SK-N-SH treated with all-trans-retinoic acid at 6 μM for 48 hours (cell line): ENCODE results near the gene DOP1A.

Source experiments
- ATAC-seq: fragments of 200-7000 bp; cut with Tn5 transposase; 3 replicates; pipeline ENCODE4 v1.9.1; 2020; ENCODE audit warnings: mild to moderate bottlenecking, moderate library complexity
- ARNTL ChIP-seq: fragments of 450-650 bp; formaldehyde crosslinking; IDR thresholded peaks from 2 replicates; pipeline ENCODE4 v1.5.0; 2020; ENCODE audit warnings: low read depth, mild to moderate bottlenecking, moderate library complexity, borderline replicate concordance
- BACH2 ChIP-seq: fragments of 250-450 bp; sonication (Bioruptor Pico); IDR thresholded peaks from 2 replicates; pipeline ENCODE4 v1.9.0; 2021; ENCODE audit warnings: mild to moderate bottlenecking, borderline replicate concordance
- CSDC2 ChIP-seq: fragments of 250-450 bp; sonication (Bioruptor Pico); IDR thresholded peaks from 2 replicates; pipeline ENCODE4 v1.5.0; 2020; ENCODE audit warnings: mild to moderate bottlenecking, moderate library complexity
- CSRNP3 ChIP-seq: fragments of 250-450 bp; sonication (Bioruptor Pico); IDR thresholded peaks from 2 replicates; pipeline ENCODE4 v1.5.1; 2021; ENCODE audit warnings: mild to moderate bottlenecking, moderate library complexity
- ESRRG ChIP-seq: fragments of 250-450 bp; sonication (Bioruptor Pico); IDR thresholded peaks from 2 replicates; pipeline ENCODE4 v1.6.1; 2021; ENCODE audit warnings: mild to moderate bottlenecking
- ISL1 ChIP-seq: fragments of 250-450 bp; sonication (Bioruptor Pico); IDR thresholded peaks from 2 replicates; pipeline ENCODE4 v2.1.2; 2022; ENCODE audit warnings: mild to moderate bottlenecking, moderate library complexity
- OSR1 ChIP-seq: fragments of 250-450 bp; sonication (Bioruptor Pico); IDR thresholded peaks from 2 replicates; pipeline ENCODE4 v1.8.0; 2022; ENCODE audit warnings: moderate library complexity, mild to moderate bottlenecking, inconsistent platforms
- PPARA ChIP-seq: fragments of 250-450 bp; sonication (Bioruptor Pico); IDR thresholded peaks from 2 replicates; pipeline ENCODE4 v1.5.0; 2020; ENCODE audit warnings: mild to moderate bottlenecking, borderline replicate concordance
- RARB ChIP-seq: fragments of 250-450 bp; sonication (Bioruptor Pico); IDR thresholded peaks from 2 replicates; pipeline ENCODE4 v1.8.0; 2021; ENCODE audit warnings: mild to moderate bottlenecking, moderate library complexity
- SNAI2 ChIP-seq: fragments of 250-450 bp; sonication (Bioruptor Pico); IDR thresholded peaks from 2 replicates; pipeline ENCODE4 v1.5.0; 2020; ENCODE audit warnings: mild to moderate bottlenecking, moderate library complexity
- TCF4 ChIP-seq: fragments of 250-450 bp; sonication (Bioruptor Pico); IDR thresholded peaks from 2 replicates; pipeline ENCODE4 v1.8.0; 2021; ENCODE audit warnings: mild to moderate bottlenecking, moderate library complexity, borderline replicate concordance
- TOX ChIP-seq: fragments of 250-450 bp; sonication (Bioruptor Pico); IDR thresholded peaks from 2 replicates; pipeline ENCODE4 v1.8.0; 2021; ENCODE audit warnings: mild to moderate bottlenecking, moderate library complexity, borderline replicate concordance
- TSHZ2 ChIP-seq: fragments of 250-450 bp; sonication (Bioruptor Pico); IDR thresholded peaks from 2 replicates; pipeline ENCODE4 v1.5.0; 2020; ENCODE audit warnings: mild to moderate bottlenecking, moderate library complexity
- ZC3H10 ChIP-seq: fragments of 250-450 bp; sonication (Bioruptor Pico); IDR thresholded peaks from 2 replicates; pipeline ENCODE4 v1.5.1; 2021; ENCODE audit warnings: mild to moderate bottlenecking, moderate library complexity
- ZFP3 ChIP-seq: fragments of 250-450 bp; sonication (Bioruptor Pico); IDR thresholded peaks from 2 replicates; pipeline ENCODE4 v1.5.0; 2020; ENCODE audit warnings: mild to moderate bottlenecking, moderate library complexity
- ZFP30 ChIP-seq: fragments of 450-650 bp; formaldehyde crosslinking; IDR thresholded peaks from 2 replicates; pipeline ENCODE4 v1.5.0; 2022; ENCODE audit warnings: mild to moderate bottlenecking, moderate library complexity
- ZNF565 ChIP-seq: fragments of 450-650 bp; formaldehyde crosslinking; conservative IDR thresholded peaks from 2 replicates; pipeline ENCODE4 v1.5.0; 2020; ENCODE audit warnings: low read depth, mild to moderate bottlenecking, moderate library complexity
- ZNF8 ChIP-seq: fragments of 450-650 bp; formaldehyde crosslinking; IDR thresholded peaks from 2 replicates; pipeline ENCODE4 v1.5.0; 2020; ENCODE audit warnings: mild to moderate bottlenecking, moderate library complexity
- TF ChIP-seq, protein P1 (sequence below): fragments of 250-450 bp; sonication (Bioruptor Pico); IDR thresholded peaks from 2 replicates; pipeline ENCODE4 v1.8.0; 2021; ENCODE audit warnings: low read depth, mild to moderate bottlenecking, moderate library complexity, borderline replicate concordance
- TF ChIP-seq, protein P2 (sequence below): fragments of 250-450 bp; sonication (Bioruptor Pico); IDR thresholded peaks from 2 replicates; pipeline ENCODE4 v1.8.0; 2020; ENCODE audit warnings: mild to moderate bottlenecking, moderate library complexity, borderline replicate concordance
- TF ChIP-seq, protein P3 (sequence below): fragments of 250-450 bp; sonication (Bioruptor Pico); IDR thresholded peaks from 2 replicates; pipeline ENCODE4 v1.5.1; 2020; ENCODE audit warnings: low read depth, mild to moderate bottlenecking, moderate library complexity

DOP1A gene

DNA sequence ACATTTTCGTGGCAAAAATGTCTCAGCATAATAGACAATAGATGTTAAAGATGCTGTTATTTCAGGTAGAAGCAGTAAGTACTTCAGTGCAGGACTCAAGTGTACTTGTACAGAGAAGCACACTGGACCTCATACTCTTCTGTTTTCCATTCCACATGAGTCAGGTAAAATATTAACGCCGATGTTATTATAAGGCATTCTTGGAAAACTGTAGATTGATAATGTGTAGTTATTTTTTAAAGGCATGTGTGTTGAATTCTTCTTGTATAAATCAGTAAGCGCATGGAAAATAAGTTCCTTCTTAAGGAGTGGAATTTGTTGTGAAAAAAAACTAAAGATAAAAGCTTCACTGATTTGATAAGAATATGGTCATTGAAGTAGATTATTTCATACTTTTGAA is 45.8 kb downstream of the DOP1A start:
- no peak for TF ChIP-seq BACH2 (CRISPR knock-in tag)
- TF ChIP-seq, protein P1, sequence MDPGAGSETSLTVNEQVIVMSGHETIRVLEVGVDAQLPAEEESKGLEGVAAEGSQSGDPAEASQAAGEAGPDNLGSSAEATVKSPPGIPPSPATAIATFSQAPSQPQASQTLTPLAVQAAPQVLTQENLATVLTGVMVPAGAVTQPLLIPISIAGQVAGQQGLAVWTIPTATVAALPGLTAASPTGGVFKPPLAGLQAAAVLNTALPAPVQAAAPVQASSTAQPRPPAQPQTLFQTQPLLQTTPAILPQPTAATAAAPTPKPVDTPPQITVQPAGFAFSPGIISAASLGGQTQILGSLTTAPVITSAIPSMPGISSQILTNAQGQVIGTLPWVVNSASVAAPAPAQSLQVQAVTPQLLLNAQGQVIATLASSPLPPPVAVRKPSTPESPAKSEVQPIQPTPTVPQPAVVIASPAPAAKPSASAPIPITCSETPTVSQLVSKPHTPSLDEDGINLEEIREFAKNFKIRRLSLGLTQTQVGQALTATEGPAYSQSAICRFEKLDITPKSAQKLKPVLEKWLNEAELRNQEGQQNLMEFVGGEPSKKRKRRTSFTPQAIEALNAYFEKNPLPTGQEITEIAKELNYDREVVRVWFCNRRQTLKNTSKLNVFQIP (CRISPR knock-in tag): no peak
- no peak for TF ChIP-seq TCF4
- no peak for TF ChIP-seq ZNF565 (CRISPR knock-in tag)
- TF ChIP-seq ESRRG (CRISPR knock-in tag): no peak
- no peak for TF ChIP-seq SNAI2 (CRISPR knock-in tag)
- no peak for TF ChIP-seq ISL1
- TF ChIP-seq OSR1 (CRISPR knock-in tag): no peak
- no peak for TF ChIP-seq ARNTL (CRISPR knock-in tag)
- TF ChIP-seq ZFP30 (CRISPR knock-in tag): no peak
- no peak for TF ChIP-seq PPARA (CRISPR knock-in tag)
- no peak for TF ChIP-seq CSDC2 (CRISPR knock-in tag)
- no peak for TF ChIP-seq RARB (CRISPR knock-in tag)
- no peak for TF ChIP-seq TOX (CRISPR knock-in tag)
- no peak for TF ChIP-seq ZNF8
- TF ChIP-seq, protein P2, sequence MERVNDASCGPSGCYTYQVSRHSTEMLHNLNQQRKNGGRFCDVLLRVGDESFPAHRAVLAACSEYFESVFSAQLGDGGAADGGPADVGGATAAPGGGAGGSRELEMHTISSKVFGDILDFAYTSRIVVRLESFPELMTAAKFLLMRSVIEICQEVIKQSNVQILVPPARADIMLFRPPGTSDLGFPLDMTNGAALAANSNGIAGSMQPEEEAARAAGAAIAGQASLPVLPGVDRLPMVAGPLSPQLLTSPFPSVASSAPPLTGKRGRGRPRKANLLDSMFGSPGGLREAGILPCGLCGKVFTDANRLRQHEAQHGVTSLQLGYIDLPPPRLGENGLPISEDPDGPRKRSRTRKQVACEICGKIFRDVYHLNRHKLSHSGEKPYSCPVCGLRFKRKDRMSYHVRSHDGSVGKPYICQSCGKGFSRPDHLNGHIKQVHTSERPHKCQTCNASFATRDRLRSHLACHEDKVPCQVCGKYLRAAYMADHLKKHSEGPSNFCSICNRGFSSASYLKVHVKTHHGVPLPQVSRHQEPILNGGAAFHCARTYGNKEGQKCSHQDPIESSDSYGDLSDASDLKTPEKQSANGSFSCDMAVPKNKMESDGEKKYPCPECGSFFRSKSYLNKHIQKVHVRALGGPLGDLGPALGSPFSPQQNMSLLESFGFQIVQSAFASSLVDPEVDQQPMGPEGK (CRISPR knock-in tag): no peak
- TF ChIP-seq TSHZ2: no peak
- TF ChIP-seq, protein P3, sequence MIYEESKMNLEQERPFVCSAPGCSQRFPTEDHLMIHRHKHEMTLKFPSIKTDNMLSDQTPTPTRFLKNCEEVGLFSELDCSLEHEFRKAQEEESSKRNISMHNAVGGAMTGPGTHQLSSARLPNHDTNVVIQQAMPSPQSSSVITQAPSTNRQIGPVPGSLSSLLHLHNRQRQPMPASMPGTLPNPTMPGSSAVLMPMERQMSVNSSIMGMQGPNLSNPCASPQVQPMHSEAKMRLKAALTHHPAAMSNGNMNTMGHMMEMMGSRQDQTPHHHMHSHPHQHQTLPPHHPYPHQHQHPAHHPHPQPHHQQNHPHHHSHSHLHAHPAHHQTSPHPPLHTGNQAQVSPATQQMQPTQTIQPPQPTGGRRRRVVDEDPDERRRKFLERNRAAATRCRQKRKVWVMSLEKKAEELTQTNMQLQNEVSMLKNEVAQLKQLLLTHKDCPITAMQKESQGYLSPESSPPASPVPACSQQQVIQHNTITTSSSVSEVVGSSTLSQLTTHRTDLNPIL: no peak
- TF ChIP-seq ZFP3 (CRISPR knock-in tag): no peak
- no peak for TF ChIP-seq CSRNP3
- no peak for ATAC-seq

- TF ChIP-seq PPARA (CRISPR knock-in tag) (no peak), TOX (CRISPR knock-in tag) (peak; percentile 38; the same call in 1 of the 2 replicates), TSHZ2 (no peak), ZC3H10 (CRISPR knock-in tag) (no peak)
- TF ChIP-seq, protein P1 (CRISPR knock-in tag): no peak
- TF ChIP-seq, protein P3: no peak
- ATAC-seq: no peak
Measured at GRCh38 chr6:83114164-83114563, 46.7 kb downstream of the DOP1A start.
